Ovary (tissue), 3 donors: ENCODE data around the gene APOC4.

ENCODE experiments used
- POLR2A ChIP-seq: fragments of 450-650 bp; IDR thresholded peaks from one replicate; pipeline ENCODE4 v1.6.1; 2017; ENCODE audit warnings: antibody characterized with exemption, mild to moderate bottlenecking, moderate library complexity
- TF ChIP-seq, protein P1 (sequence below), 3 donors: fragments of 450-650 bp in 2 of 3; fragments of 200-600 bp in 1 of 3; IDR thresholded peaks; one replicate each; pipeline versions ENCODE4 v1.5.1 to v1.8.0; 2016 to 2022; ENCODE audit warnings: antibody characterized with exemption in 3 of 3, mild to moderate bottlenecking in 1 of 3
- donor health status: DM: no; HTN: no; CAD: no.

DNA sequence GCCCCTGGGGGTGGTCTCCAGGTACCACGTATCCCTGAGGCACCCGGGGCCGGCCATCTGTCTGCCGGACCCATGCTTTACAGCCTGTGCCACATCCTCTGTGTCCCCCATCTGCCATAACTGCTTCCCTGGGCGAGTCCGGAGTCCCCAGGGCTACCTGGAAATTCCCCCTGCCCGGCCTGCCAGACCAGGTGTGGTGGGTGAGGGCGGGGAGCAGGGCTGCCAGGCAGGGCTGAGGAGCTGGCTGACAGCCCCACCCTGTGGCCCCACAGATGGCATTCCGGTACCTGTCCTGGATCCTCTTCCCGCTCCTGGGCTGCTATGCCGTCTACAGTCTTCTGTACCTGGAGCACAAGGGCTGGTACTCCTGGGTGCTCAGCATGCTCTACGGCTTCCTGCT lies 48.9 kb downstream of the APOC4 start:
- TF ChIP-seq, protein P1, sequence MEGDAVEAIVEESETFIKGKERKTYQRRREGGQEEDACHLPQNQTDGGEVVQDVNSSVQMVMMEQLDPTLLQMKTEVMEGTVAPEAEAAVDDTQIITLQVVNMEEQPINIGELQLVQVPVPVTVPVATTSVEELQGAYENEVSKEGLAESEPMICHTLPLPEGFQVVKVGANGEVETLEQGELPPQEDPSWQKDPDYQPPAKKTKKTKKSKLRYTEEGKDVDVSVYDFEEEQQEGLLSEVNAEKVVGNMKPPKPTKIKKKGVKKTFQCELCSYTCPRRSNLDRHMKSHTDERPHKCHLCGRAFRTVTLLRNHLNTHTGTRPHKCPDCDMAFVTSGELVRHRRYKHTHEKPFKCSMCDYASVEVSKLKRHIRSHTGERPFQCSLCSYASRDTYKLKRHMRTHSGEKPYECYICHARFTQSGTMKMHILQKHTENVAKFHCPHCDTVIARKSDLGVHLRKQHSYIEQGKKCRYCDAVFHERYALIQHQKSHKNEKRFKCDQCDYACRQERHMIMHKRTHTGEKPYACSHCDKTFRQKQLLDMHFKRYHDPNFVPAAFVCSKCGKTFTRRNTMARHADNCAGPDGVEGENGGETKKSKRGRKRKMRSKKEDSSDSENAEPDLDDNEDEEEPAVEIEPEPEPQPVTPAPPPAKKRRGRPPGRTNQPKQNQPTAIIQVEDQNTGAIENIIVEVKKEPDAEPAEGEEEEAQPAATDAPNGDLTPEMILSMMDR (IDR thresholded peaks at IDR 0.05) = no peak
- TF ChIP-seq POLR2A = no peak
